HUDEP-2 (cell line): Measurements from ENCODE around the gene ELFN2.

Experiments used
- DNase-seq, 76 experiments: peaks; one replicate each; lab custom pipeline; 2025; ENCODE audit not compliant: unreplicated experiment in 76 of 76; lab: John Stamatoyannopoulos, UW

The ELFN2 gene

GRCh38 chr22:37358917-37359316 lies 68.4 kb downstream of the ELFN2 start:
- DNase-seq: no peak

DNA sequence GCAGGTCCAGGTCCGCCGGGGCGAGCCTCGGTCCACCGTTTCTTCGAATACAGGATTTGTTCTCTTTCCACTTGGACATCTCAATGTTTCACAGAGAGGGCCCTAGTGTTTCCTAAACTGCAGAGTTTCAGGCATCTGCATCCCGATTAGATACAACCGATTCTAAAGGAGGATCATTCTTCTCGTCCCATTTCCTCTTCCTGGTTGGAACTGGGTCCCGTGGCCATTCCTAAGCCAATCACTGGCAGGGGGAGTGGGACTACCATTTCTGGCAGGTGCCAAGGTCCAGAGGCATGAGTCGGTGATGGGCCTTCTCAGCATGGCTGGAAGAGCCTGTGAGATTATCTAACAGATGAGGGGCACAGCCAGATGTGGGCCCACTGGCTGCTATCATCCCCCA lies 68.9 kb downstream of the ELFN2 start:
- no peak for DNase-seq

DNA sequence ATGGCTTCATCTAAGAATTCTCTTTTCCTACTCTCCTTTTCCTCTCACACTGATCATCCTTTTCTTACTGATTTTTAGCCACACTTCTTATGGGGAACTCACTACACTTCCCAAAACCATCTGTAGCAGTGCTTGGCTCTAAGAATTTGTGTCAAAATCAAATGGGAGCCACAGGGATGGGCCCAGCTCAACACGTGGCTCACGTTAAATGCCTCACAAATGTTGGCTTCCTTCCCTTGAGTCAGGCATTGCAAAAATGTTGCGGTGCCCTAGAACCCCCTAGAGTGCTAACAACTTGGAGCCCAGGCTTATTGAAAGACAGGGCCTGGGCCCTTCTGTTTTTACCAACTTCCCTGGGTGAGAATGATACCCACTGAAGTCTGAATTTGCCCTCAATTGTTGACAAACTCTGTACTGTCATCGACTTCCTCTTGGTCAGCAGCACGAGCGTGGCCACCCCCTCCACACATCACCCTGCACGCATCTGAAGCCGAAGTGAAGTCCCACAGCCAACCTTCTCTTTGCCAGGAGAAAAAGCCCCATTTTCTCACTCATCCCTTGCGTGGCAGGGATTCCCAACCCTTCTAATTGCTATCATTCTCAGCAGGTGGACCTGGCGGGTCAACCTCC lies 69.7 kb downstream of the ELFN2 start:
- DNase-seq: no peak

DNA sequence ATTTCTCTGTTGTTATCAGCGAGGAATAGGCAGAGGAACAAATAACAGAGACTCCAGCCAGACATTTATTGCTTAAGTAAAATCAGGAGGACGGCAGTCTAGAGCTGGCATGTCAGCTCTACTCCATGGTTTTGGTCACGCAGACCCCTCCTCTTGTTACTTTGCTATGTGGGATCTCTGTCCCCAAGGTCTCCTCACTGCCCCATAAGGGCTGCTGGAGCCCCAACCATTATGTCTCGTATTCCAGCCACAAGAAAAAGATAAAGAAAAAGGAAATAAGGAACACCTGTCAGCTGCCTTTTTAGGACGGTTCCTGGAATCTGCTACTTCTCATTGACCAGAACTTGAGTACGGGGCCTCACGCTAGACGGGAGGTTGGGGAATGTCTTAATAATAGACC lies 70.4 kb downstream of the ELFN2 start:
- DNase-seq: no peak

- DNase-seq: no peak
Measured at GRCh38 chr22:37355174-37355573, 72.1 kb downstream of the ELFN2 start.

- DNase-seq: no peak
Measured at GRCh38 chr22:37354670-37355069, 72.6 kb downstream of the ELFN2 start.

GRCh38 chr22:37354261-37354660 lies 73.0 kb downstream of the ELFN2 start:
- no peak for DNase-seq

GRCh38 chr22:37353839-37354238 lies 73.4 kb downstream of the ELFN2 start:
- DNase-seq: no peak

GRCh38 chr22:37352481-37352880 lies 74.8 kb downstream of the ELFN2 start:
- DNase-seq: no peak

GRCh38 chr22:37351232-37351631 lies 76.0 kb downstream of the ELFN2 start:
- no peak for DNase-seq

DNA sequence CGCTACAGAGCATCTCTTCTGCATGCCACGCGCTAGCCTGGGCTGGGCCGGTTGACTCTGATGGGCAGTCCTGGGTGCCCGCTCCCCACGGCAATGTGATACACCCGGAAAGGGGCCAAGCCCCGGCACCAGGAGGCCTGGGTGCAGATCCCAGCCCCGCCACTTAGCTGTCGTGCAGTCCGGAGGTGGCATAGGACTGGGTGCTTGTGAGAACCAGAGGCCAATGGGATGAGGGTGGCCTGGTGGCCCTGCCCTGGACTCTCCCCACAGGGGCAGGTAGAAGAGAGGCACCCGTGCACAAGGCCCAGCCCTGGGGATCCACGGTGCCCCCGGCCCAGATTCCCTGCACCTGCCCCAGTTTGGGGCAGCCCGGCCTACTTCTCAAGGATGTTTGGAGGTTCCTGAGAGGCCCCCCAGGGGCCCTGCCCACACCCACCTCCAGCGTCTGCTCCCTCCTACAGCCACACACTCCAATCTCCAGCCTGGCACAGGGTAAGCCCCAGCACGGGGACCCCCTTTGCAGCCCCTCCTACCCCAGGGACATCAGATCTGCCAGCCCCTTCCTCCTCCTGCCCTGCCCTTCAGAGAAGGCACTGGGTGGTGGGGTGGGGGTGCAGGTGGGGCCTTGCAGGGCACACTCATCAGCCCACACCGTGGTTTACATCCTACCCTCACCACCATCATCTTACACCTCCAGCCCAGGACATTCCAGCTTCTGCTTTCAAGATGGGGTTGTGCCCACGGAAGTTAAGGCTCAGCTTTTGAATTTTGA lies 78.0 kb downstream of the ELFN2 start:
- DNase-seq: no peak

DNA sequence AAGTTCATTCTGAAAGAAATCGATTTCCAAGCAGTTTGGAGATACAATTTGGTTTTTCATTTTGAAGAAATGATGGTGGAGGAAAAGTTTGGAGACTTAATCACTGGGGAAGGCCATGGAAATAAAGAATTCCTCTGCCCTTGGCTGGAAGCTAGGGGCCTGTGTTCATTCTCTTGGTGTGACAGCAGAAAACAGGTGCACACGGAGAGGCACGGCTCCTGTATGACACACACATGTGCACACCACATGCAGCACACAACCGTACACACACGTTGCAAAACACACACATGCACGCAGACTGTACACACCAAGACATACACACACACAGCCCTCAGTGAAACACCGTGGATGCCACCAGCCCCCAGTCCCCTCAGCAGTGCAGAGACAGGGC lies 80.8 kb downstream of the ELFN2 start:
- no peak for DNase-seq

DNA sequence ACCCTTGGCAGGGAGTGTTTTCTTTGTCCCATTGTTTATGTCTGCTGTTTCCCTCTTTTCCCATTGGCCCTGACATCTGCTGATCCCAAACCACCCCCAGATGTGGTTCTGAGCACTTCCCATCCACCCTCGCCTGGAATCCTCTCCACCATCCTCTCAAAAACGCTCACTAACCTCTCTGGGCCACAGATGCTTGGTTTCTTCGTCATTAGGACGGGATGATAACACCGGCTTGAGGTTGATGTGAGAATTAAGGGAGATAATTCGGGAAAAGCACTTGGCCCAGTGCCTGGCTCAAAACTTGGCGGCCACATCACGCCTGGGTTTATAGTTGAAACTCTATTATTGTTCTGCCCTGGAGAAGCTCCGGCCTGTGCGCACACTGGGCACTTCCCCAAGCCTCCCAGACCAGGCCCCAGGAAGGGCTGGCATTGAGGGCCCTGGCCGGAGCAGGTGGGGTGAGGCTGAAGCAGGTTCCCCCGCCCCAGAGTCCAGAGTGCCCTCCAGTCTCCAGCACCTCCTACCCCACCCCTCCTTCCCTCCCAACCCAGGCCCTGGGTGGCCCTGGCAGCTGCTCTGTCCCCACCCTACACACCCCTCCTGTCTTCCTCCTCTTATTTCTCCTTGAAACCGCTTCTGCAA lies 81.3 kb downstream of the ELFN2 start:
- DNase-seq: no peak

DNA sequence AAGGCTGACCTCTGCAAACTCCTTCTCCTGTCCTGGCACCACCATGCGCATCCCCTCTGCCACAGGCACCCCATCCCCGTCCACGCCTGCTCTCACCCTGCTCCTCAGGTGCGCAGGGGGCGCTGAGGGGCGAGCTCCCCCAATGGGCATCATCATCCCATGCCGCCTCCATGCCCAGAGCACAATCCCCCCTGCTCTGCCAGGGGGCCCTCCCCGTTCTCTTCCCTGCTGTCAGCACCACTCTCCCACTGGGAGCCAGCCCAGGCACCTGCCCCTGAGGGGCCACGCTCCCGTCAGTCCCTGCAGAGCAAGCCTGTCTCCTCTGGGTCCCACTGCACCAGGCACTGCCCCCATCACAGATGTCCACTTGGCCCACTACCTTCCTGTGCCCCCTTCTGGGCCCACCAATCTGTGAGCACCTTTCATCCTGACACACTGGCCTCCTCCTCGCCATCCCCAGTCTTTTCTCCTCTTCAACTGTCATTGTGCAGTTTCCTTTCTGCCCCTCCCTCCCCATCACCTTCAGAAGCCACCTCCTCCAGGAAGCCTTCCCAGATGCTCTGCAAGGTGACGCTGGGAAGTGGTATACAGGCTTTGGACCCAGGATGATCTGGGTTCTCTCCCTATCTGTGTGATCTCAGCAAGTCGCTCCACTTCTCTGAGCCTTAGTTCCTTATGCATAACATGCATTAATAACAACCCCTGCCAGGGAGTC lies 82.4 kb downstream of the ELFN2 start:
- DNase-seq: no peak

- no peak for DNase-seq
Measured at GRCh38 chr22:37343863-37344734, 83.2 kb downstream of the ELFN2 start.

- DNase-seq: peak in 1 of 76 experiments; percentile 5
Measured at GRCh38 chr22:37343348-37343747, 83.9 kb downstream of the ELFN2 start.

DNA sequence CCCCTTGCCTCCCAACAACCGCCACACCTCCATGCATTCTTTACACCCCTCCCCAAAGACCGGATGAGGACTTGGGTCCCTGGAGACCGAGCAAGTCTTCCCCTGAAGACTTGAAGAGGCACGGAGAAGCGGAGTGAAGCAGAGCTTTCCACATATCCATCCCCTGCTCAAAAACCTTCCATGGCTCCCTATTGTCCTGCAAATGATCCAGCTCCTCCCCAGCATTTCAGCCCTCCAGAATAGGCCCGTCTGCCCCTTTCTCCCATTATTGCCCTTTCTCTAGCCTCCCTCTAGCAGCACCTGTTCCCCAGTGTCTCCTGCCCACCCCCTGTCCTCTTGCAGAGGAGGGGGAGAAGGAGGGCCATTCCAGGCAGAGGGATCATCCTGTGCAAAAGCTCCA lies 85.2 kb downstream of the ELFN2 start:
- no peak for DNase-seq

GRCh38 chr22:37340331-37341262 lies 86.7 kb downstream of the ELFN2 start:
- DNase-seq: no peak

GRCh38 chr22:37338539-37339246 lies 88.6 kb downstream of the ELFN2 start:
- DNase-seq: peak in 1 of 76 experiments; percentile 10
